Measurements from ENCODE around the gene TMEM178B.

DNA sequence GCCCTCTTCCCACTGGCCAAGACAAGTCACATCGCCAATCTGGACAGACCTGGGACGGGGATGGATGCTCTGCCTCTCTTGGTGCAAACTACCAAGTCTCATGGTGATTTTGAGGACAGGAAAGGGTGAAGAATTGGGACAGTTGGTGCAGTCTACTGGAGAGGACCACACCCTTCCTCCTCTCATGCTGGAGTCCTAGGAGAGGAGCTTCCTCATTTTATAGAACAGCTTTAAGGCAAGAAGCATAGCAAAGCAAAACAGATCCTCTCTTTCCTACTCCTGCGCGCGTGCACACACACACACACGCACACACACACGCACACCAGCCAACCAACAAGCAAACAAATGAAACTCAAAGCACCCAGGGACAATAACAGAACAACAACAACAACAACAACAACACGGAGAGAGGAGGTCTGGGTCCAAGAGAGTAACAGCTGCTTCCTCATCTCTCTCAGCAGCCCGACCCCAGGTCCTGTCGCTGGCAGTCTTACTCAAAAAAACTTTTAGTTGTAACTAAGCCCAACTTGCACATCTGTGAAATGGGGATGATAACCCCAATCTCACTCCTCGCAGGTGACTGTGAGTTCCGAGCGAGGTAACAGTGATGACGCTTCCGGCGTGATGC is 83.4 kb downstream of the TMEM178B start:
- TF ChIP-seq MAZ (IDR thresholded peaks at IDR 0.05; ENCODE audit: borderline replicate concordance, low read depth, low read length) (no peak), MAZ (CRISPR knock-in tag; IDR thresholded peaks at IDR 0.05; ENCODE audit: low read depth) (no peak), U2AF2 (IDR thresholded peaks at IDR 0.05; ENCODE audit: low read depth, low read length) (no peak), KLF16 (CRISPR knock-in tag; IDR thresholded peaks at IDR 0.05) (no peak), TAF1 (CRISPR knock-in tag; IDR thresholded peaks at IDR 0.05) (no peak), ATRX (CRISPR knock-in tag; IDR thresholded peaks at IDR 0.05; ENCODE audit: borderline replicate concordance) (no peak), NR2C2 (CRISPR knock-in tag; IDR thresholded peaks at IDR 0.05; ENCODE audit: borderline replicate concordance) (no peak), ATF7 (IDR thresholded peaks at IDR 0.05) (no peak), ATF7 (CRISPR knock-in tag; IDR thresholded peaks at IDR 0.05) (no peak), ARNT2 (CRISPR knock-in tag; IDR thresholded peaks at IDR 0.05; ENCODE audit: low read depth) (no peak)
- TF ChIP-seq, protein P1, sequence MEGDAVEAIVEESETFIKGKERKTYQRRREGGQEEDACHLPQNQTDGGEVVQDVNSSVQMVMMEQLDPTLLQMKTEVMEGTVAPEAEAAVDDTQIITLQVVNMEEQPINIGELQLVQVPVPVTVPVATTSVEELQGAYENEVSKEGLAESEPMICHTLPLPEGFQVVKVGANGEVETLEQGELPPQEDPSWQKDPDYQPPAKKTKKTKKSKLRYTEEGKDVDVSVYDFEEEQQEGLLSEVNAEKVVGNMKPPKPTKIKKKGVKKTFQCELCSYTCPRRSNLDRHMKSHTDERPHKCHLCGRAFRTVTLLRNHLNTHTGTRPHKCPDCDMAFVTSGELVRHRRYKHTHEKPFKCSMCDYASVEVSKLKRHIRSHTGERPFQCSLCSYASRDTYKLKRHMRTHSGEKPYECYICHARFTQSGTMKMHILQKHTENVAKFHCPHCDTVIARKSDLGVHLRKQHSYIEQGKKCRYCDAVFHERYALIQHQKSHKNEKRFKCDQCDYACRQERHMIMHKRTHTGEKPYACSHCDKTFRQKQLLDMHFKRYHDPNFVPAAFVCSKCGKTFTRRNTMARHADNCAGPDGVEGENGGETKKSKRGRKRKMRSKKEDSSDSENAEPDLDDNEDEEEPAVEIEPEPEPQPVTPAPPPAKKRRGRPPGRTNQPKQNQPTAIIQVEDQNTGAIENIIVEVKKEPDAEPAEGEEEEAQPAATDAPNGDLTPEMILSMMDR (CRISPR knock-in tag; IDR thresholded peaks at IDR 0.05): no peak
- TF ChIP-seq, protein P2, sequence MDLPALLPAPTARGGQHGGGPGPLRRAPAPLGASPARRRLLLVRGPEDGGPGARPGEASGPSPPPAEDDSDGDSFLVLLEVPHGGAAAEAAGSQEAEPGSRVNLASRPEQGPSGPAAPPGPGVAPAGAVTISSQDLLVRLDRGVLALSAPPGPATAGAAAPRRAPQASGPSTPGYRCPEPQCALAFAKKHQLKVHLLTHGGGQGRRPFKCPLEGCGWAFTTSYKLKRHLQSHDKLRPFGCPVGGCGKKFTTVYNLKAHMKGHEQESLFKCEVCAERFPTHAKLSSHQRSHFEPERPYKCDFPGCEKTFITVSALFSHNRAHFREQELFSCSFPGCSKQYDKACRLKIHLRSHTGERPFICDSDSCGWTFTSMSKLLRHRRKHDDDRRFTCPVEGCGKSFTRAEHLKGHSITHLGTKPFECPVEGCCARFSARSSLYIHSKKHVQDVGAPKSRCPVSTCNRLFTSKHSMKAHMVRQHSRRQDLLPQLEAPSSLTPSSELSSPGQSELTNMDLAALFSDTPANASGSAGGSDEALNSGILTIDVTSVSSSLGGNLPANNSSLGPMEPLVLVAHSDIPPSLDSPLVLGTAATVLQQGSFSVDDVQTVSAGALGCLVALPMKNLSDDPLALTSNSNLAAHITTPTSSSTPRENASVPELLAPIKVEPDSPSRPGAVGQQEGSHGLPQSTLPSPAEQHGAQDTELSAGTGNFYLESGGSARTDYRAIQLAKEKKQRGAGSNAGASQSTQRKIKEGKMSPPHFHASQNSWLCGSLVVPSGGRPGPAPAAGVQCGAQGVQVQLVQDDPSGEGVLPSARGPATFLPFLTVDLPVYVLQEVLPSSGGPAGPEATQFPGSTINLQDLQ (CRISPR knock-in tag; IDR thresholded peaks at IDR 0.05): no peak

Data from HepG2 (cell line).